Fibroblast of skin of back (primary cell): ENCODE measurements around the gene WDR75.

Source experiments
- DNase-seq: peaks from one replicate; pipeline ENCODE4 v3.0.0-alpha.2; 2013

Gene WDR75

GRCh38 chr2:189500456-189501160 is 59.3 kb downstream of the WDR75 start:
- DNase-seq, result no peak

GRCh38 chr2:189501487-189501886 is 60.2 kb downstream of the WDR75 start:
- DNase-seq, result no peak

DNA sequence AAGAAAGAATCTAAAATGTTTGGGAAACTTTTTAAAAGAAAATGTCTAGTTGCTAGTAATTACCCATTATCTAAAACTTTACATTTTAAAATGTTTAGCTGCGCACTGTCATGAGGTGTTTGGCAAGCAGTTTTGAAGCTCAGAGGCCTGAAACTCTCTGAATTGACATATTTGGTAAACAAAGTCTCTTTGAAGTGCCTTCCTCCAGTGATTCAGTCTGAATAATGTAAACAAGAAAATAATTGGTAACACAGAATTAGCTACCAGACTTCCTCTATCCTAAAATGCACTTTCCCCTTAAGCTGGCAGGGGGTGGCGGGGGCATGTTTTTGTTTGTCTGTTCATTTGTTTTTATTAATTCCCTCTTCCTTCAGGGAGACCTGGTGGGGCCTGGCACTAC is 61.4 kb downstream of the WDR75 start:
- no peak for DNase-seq

DNA sequence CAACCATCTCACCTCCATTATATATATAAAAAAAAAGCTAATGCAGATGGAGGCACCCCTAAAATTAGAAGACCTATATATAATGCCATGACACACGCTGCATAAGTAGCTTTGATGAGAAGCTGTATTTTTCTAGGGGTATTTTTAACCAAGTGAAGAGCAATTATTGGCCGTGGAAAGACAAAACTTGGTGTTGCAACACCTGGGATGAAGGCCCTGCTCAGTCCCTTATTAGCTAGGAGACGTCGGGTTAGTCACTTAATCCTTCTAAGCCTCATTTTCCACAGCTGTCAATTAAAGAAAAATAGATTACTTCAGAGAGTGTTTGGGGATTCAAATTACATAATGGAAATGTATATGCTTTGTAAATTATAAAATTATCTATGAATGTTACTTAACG is 63.0 kb downstream of the WDR75 start:
- no peak for DNase-seq

GRCh38 chr2:189505492-189505891 is 64.2 kb downstream of the WDR75 start:
- no peak for DNase-seq

DNA sequence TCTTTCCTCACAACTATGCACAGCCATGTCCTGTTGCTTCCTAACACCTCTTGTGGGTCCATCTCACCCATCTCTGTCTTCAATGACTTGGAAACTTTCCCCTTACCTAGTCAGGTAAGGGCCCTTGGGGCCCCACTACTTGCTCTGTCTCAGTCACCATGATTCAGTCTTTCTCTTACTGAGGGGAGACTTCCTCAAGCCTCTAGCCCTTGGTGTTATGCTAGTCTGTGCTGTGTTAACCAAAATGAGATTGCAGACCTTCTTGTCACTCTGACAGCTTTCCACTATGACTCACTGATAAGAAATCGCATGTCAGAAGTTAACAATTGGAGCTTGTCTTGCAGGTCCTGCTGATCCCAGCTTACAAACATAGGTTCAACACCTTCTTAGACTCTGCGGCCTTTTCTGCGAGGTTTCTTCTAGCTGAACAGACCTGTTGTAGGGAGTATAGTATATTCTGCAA is 65.3 kb downstream of the WDR75 start:
- peak; percentile 15 for DNase-seq

GRCh38 chr2:189511210-189511959 is 70.1 kb downstream of the WDR75 start:
- DNase-seq, result no peak

- DNase-seq, result no peak
These were observed 70.7 kb downstream of the WDR75 start for GRCh38 chr2:189511960-189512319.

GRCh38 chr2:189512879-189513278 is 71.6 kb downstream of the WDR75 start:
- DNase-seq, result no peak

DNA sequence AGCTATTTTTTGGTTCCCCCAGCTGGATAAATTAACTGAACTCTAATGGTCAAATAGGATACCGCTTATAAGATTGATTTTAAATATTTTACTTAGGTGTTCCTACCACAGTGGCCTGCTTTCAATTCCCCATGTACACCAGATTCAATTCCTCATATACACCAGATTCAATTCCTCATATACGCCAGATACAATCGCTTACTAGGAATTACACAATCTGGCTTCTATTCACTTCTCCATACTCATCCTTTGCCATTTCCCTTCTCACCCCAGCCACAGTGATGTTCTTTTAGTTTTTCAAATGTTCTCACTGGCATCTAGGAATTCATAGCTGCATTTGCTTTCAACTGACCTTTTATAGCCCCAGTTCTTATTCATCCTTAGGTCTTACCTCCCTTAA is 72.8 kb downstream of the WDR75 start:
- no peak for DNase-seq

GRCh38 chr2:189515264-189515663 is 74.0 kb downstream of the WDR75 start:
- peak; percentile 26 for DNase-seq

- no peak for DNase-seq
These were observed 75.3 kb downstream of the WDR75 start for GRCh38 chr2:189516546-189516945.

DNA sequence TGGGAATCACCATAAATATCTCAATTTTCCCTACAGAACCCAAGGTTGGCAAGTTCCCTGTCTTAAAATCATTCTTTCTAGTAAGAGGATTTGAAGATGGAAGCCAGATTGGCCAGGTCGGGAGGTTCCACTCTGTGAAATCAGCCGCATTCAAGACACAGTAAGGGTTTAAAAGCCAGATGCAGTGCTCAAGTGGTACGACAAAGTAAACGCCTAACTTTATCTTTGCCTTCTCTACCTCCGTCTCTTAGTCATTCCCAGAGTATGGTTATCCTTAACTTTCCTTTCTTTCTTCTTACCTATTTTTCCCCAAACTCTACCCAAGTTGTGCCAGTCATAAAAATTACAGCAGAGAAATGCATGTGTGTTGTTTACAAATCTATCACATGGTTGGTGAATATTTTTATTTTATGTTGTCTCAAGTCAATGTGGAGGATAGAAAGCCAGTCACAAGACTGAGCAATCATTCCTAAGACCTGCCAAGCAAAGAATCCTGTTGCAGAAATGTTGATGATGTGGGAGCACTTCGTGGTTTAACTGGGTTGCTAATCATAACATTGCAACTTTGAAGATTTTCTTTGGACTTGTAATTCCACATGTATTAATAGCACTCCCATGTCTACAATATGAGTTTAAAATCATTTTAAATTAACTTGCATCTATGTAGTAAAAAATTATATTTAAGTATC is 76.7 kb downstream of the WDR75 start:
- peak; percentile 53 for DNase-seq

GRCh38 chr2:189519631-189520387 is 78.5 kb downstream of the WDR75 start:
- no peak for DNase-seq

GRCh38 chr2:189521699-189522434 is 80.6 kb downstream of the WDR75 start:
- no peak for DNase-seq

- no peak for DNase-seq
These were observed 81.3 kb downstream of the WDR75 start for GRCh38 chr2:189522435-189523151.

DNA sequence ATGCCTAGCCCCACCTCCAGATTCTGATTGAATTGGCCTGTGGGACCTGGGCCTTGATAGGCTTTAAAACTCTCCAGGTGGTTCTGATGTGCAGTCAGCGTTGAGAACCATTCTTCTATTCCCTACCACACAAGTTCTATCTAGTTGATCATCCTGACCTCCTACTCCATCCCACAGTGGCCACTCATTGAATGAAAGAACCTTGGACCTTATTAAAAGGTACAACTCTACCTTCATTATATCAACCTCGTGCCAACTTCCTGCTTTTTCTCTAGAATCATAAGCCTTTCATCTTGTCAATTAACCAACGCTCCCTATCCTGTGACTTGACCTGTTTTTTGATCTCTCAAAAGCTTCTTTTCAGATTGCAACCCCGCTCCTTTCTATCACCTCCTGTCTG is 83.5 kb downstream of the WDR75 start:
- no peak for DNase-seq
